ENCODE results near the gene ANP32E. TPM values are rescaled to one million over a fixed set of nuclear protein-coding genes. Genes with fewer than 3 reads are reported as not detected.
"Not testable (repeated sequence)": the region's sequence is repeated elsewhere in the genome, so short reads cannot be mapped to it uniquely, and the experiment has no call there.

ANP32E gene
- total RNA-seq, 2 donors from 2014 or later, result 59.2 to 78.1 TPM

DNA sequence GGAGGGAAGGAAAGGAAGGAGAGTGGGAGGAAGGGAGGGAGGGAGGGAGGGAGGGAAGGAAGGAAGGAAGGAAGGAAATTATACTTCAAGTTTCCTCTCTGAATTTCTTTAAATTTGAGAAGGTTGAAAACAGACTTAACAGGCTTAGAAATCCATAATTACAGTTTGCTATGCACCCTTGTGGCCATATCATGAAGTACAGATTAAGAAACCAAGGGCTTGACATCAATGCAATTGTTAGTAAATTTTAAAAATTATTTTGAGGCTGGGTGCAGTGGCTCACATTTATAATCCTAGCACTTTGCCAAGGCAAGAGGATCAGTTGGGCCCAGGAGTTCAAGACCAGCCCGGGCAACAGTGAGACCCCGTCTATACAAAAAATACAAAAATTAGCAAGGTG lies 14.4 kb downstream of the ANP32E start:
- H3K9me3 ChIP-seq (ENCODE audit: control insufficient read depth, low read length), result no peaks in the 10 kb centered on the region
- Mint-ChIP-seq H3K27me3 (ENCODE audit: insufficient read depth) (no peaks in the 10 kb centered on the region), H3K27ac (no peak overlapping the region), H3K36me3 (ENCODE audit: low read depth) (peaks cover 49% of the 10 kb centered on the region), H3K4me1 (no peaks in the 10 kb centered on the region), H3K9me3 (no peaks in the 10 kb centered on the region), H3K4me3 (no peak overlapping the region)
- no peaks in the 10 kb centered on the region for H3K27me3 ChIP-seq (ENCODE audit: control insufficient read depth, insufficient read depth, low read length, poor library complexity, severe bottlenecking)
- peak; percentile 64 for TF ChIP-seq CTCF (conservative IDR thresholded peaks at IDR 0.05)
- H3K4me1 ChIP-seq (ENCODE audit: control insufficient read depth, insufficient read depth, low read length), result no peaks in the 10 kb centered on the region
- no peak overlapping the region for H3K9ac ChIP-seq (ENCODE audit: extremely low read depth, low read length, poor library complexity, severe bottlenecking)
- peak; percentile 20 for DNase-seq
- H3K36me3 ChIP-seq (ENCODE audit: control insufficient read depth, insufficient read depth, low read length), result peaks cover 57% of the 10 kb centered on the region
- no peak overlapping the region for H3K27ac ChIP-seq (ENCODE audit: low read depth, low read length)
- WGBS, 2 experiments (ENCODE audit: insufficient coverage in 1 of 2, insufficient read length in 1 of 2), result 92 to 96% methylated on average over 2 of the region's 2 CpGs
- H3K4me3 ChIP-seq (ENCODE audit: low read length), result no peak overlapping the region

- H3K27me3 ChIP-seq (ENCODE audit: control insufficient read depth, insufficient read depth, low read length, poor library complexity, severe bottlenecking); H3K4me1 Mint-ChIP-seq; H3K9ac ChIP-seq (ENCODE audit: extremely low read depth, low read length, poor library complexity, severe bottlenecking); H3K9me3 ChIP-seq (ENCODE audit: control insufficient read depth, low read length); H3K27ac Mint-ChIP-seq; H3K4me3 ChIP-seq (ENCODE audit: low read length); H3K27ac ChIP-seq (ENCODE audit: low read depth, low read length); H3K9me3 Mint-ChIP-seq; H3K4me3 Mint-ChIP-seq; H3K4me1 ChIP-seq (ENCODE audit: control insufficient read depth, insufficient read depth, low read length); H3K27me3 Mint-ChIP-seq (ENCODE audit: insufficient read depth); DNase-seq: not testable (repeated sequence)
- H3K36me3 Mint-ChIP-seq (ENCODE audit: low read depth), result peaks cover 21% of the 10 kb centered on the region
- peaks cover 19% of the 10 kb centered on the region for H3K36me3 ChIP-seq (ENCODE audit: control insufficient read depth, insufficient read depth, low read length)
- 93 to 94% methylated on average over 5 to 6 of the region's 6 CpGs for WGBS, 2 experiments (ENCODE audit: insufficient coverage in 1 of 2, insufficient read length in 1 of 2)
These were observed 20.1 kb downstream of the ANP32E start for GRCh38 chr1:150215855-150216254.

- not testable (repeated sequence) for H3K27me3 ChIP-seq (ENCODE audit: control insufficient read depth, insufficient read depth, low read length, poor library complexity, severe bottlenecking); H3K4me1 ChIP-seq (ENCODE audit: control insufficient read depth, insufficient read depth, low read length); H3K36me3 ChIP-seq (ENCODE audit: control insufficient read depth, insufficient read depth, low read length); DNase-seq; H3K4me1 Mint-ChIP-seq; H3K27me3 Mint-ChIP-seq (ENCODE audit: insufficient read depth); H3K9me3 Mint-ChIP-seq; H3K36me3 Mint-ChIP-seq (ENCODE audit: low read depth); H3K9me3 ChIP-seq (ENCODE audit: control insufficient read depth, low read length)
- Mint-ChIP-seq H3K4me3 (peak overlapping the region; percentile 61), H3K27ac (peak overlapping the region; percentile 96)
- Histone ChIP-seq H3K27ac (ENCODE audit: low read depth, low read length) (peak overlapping the region; percentile 40), H3K4me3 (ENCODE audit: low read length) (peak overlapping the region; percentile 82), H3K9ac (ENCODE audit: extremely low read depth, low read length, poor library complexity, severe bottlenecking) (peak overlapping the region; percentile 68)
- 73 to 77% methylated on average over 5 to 11 of the region's 18 CpGs for WGBS, 2 experiments (ENCODE audit: insufficient coverage in 1 of 2, insufficient read length in 1 of 2)
- TF ChIP-seq CTCF (conservative IDR thresholded peaks at IDR 0.05), result peak; percentile 30
These were observed 21.7 kb downstream of the ANP32E start for GRCh38 chr1:150214099-150214756.
